ENCODE results near the gene SRGAP2B.
"Not testable (repeated sequence)": the region's sequence is repeated elsewhere in the genome, so short reads cannot be mapped to it uniquely, and the experiment has no call there.

- not testable (repeated sequence) for TF ChIP-seq CTCF (IDR thresholded peaks at IDR 0.05; ENCODE audit: low read length); EZH2 (IDR thresholded peaks at IDR 0.05; ENCODE audit: borderline replicate concordance, low read length)
These were observed 162.1 kb downstream of the SRGAP2B start for GRCh38 chr1:144933014-144933413.

Data from OCI-LY1 (cell line).